ENCODE measurements around the gene LRRC53. TPM values are rescaled to one million over a fixed set of nuclear protein-coding genes. Genes with fewer than 3 reads are reported as not detected.

The LRRC53 gene
- total and polyA plus RNA-seq, 2 donors (not counting 1 experiment from before 2014, with no cell fraction given): not detected

GRCh38 chr1:74522148-74522547, 9.7 kb upstream of the LRRC53 start:
- H3K27ac ChIP-seq (ENCODE audit: low read length in 2 of 2): no peak overlapping the region
- intact Hi-C loops (cut with micrococcal nuclease): no loop called here
- Mint-ChIP-seq H3K4me1 (peaks cover 2% of the 10 kb centered on the region), H3K9me3 (ENCODE audit: insufficient read depth) (no peaks in the 10 kb centered on the region), H3K4me3 (no peak overlapping the region), H3K27me3 (peaks cover 9% of the 10 kb centered on the region), H3K27ac (no peak overlapping the region)
- ChIA-PET POLR2A (no interaction called here), CTCF (no interaction called here)
- H3K4me1 ChIP-seq (ENCODE audit: control insufficient read depth in 2 of 2, insufficient read depth in 2 of 2, low read length in 2 of 2): no peaks in the 10 kb centered on the region
- no peak overlapping the region for H3K4me3 ChIP-seq (ENCODE audit: control extremely low read depth in 1 of 5, extremely low read depth in 1 of 5, insufficient read depth in 1 of 5, low read depth in 2 of 5, low read length in 4 of 5)
- no peak for DNase-seq
- TF ChIP-seq CTCF (IDR thresholded peaks at IDR 0.05): no peak
- TF ChIP-seq EZH2 (IDR thresholded peaks at IDR 0.05; ENCODE audit: borderline replicate concordance, insufficient read depth, low read depth, low read length, poor library complexity, severe bottlenecking): no peak
- H3K9me3 ChIP-seq (ENCODE audit: control extremely low read depth in 1 of 3, control insufficient read depth in 2 of 3, insufficient read depth in 1 of 3, low read length in 2 of 3): no peaks in the 10 kb centered on the region
- H3K36me3 ChIP-seq (replicated peaks in 1 of 2; ENCODE audit: control extremely low read depth in 1 of 2, control insufficient read depth in 1 of 2, extremely low read depth in 1 of 2, insufficient read depth in 2 of 2, low read length in 1 of 2): no peaks in the 10 kb centered on the region
- H3K9ac ChIP-seq (ENCODE audit: low read length): no peak overlapping the region
- H3K4me2 ChIP-seq (replicated peaks; ENCODE audit: low read depth, low read length, poor library complexity, severe bottlenecking): no peak overlapping the region
- ATAC-seq (ENCODE audit: low read depth): no peak
- H4K20me1 ChIP-seq (ENCODE audit: control insufficient read depth, insufficient read depth, low read length, poor library complexity, severe bottlenecking): no peaks in the 10 kb centered on the region
- H3K79me2 ChIP-seq (ENCODE audit: control insufficient read depth, insufficient read depth, low read length): no peaks in the 10 kb centered on the region
- 21% methylated on average over 2 of the region's 4 CpGs for WGBS (ENCODE audit: insufficient coverage)
- H2AFZ ChIP-seq (ENCODE audit: insufficient read depth, low read depth, low read length, poor library complexity, severe bottlenecking): no peak overlapping the region
- H3K27me3 ChIP-seq (replicated peaks in 1 of 4; ENCODE audit: control extremely low read depth in 1 of 4, control insufficient read depth in 3 of 4, insufficient read depth in 4 of 4, low read length in 3 of 4): no peaks in the 10 kb centered on the region

GRCh38 chr1:74517599-74518051, 5.2 kb upstream of the LRRC53 start:
- no peak overlapping the region for H3K27ac Mint-ChIP-seq
- Histone ChIP-seq H3K4me1 (ENCODE audit: control insufficient read depth in 2 of 2, insufficient read depth in 2 of 2, low read length in 2 of 2) (no peaks in the 10 kb centered on the region), H3K36me3 (replicated peaks in 1 of 2; ENCODE audit: control extremely low read depth in 1 of 2, control insufficient read depth in 1 of 2, extremely low read depth in 1 of 2, insufficient read depth in 2 of 2, low read length in 1 of 2) (no peaks in the 10 kb centered on the region), H3K9me3 (ENCODE audit: control extremely low read depth in 1 of 3, control insufficient read depth in 2 of 3, insufficient read depth in 1 of 3, low read length in 2 of 3) (no peaks in the 10 kb centered on the region), H3K27ac (ENCODE audit: low read length in 2 of 2) (no peak overlapping the region), H3K79me2 (ENCODE audit: control insufficient read depth, insufficient read depth, low read length) (no peaks in the 10 kb centered on the region), H3K27me3 (replicated peaks in 1 of 4; ENCODE audit: control extremely low read depth in 1 of 4, control insufficient read depth in 3 of 4, insufficient read depth in 4 of 4, low read length in 3 of 4) (no peaks in the 10 kb centered on the region), H3K4me2 (replicated peaks; ENCODE audit: low read depth, low read length, poor library complexity, severe bottlenecking) (no peak overlapping the region), H4K20me1 (ENCODE audit: control insufficient read depth, insufficient read depth, low read length, poor library complexity, severe bottlenecking) (no peaks in the 10 kb centered on the region), H2AFZ (ENCODE audit: insufficient read depth, low read depth, low read length, poor library complexity, severe bottlenecking) (no peak overlapping the region), H3K4me3 (ENCODE audit: control extremely low read depth in 1 of 5, extremely low read depth in 1 of 5, insufficient read depth in 1 of 5, low read depth in 2 of 5, low read length in 4 of 5) (no peak overlapping the region), H3K9ac (ENCODE audit: low read length) (no peak overlapping the region)
- ChIA-PET CTCF (no interaction called here), POLR2A (no interaction called here)
- no peak overlapping the region for H3K4me3 Mint-ChIP-seq
- H3K4me1 Mint-ChIP-seq: peaks cover 2% of the 10 kb centered on the region
- peaks cover 12% of the 10 kb centered on the region for H3K27me3 Mint-ChIP-seq
- WGBS (ENCODE audit: insufficient coverage): 88% methylated on average over 4 of the region's 6 CpGs
- no peaks in the 10 kb centered on the region for H3K9me3 Mint-ChIP-seq (ENCODE audit: insufficient read depth)
- DNase-seq (no peak), ATAC-seq (ENCODE audit: low read depth) (no peak)
- intact Hi-C loops (cut with micrococcal nuclease): no loop called here
- no peak for TF ChIP-seq CTCF (IDR thresholded peaks at IDR 0.05)
- TF ChIP-seq EZH2 (IDR thresholded peaks at IDR 0.05; ENCODE audit: borderline replicate concordance, insufficient read depth, low read depth, low read length, poor library complexity, severe bottlenecking): no peak
